Endothelial cell of umbilical vein (primary cell): ENCODE data around the gene SV2A. TPM values are rescaled to one million over a fixed set of nuclear protein-coding genes. Genes with fewer than 3 reads are reported as not detected.

Experiments
- BruUV-seq: library from RNA; stranded (reverse); fragments of 400-500 nt; replicated peaks from 2 replicates; lab custom pipeline; 2021; lab: Mats Ljungman, UMichigan
- CTCF ChIA-PET: fragments of 300-600, 350-600 bp; sonication (Branson Sonifier 250); formaldehyde crosslinking; loops from one replicate; lab custom pipeline; 2021; ENCODE audit warnings: antibody characterized with exemption, inconsistent platforms; lab: Charles Lee
- POLR2A ChIA-PET: fragments of 300-600, 350-600 bp; sonication (Branson Sonifier 250); formaldehyde crosslinking; loops from one replicate; lab custom pipeline; 2021; ENCODE audit warnings: antibody characterized with exemption, inconsistent platforms; lab: Charles Lee
- DNase-seq: peaks from one replicate; pipeline ENCODE4 v3.0.0-alpha.2; 2011; ENCODE audit warnings: low read depth, low spot score
- FAIRE-seq: peaks from 2 replicates; lab custom pipeline; 2011; peaks lifted over from hg19 to GRCh38; lab: Jason Lieb, UNC
- H2AFZ ChIP-seq: 2 replicates; pipeline ENCODE4 v1.6.0; 2012; ENCODE audit warnings: low read depth, low read length, control low read depth, inconsistent platforms
- H3K27ac ChIP-seq: 2 replicates; pipeline ENCODE4 v1.5.1; 2011; ENCODE audit warnings: low read depth, mild to moderate bottlenecking, control low read depth, low read length, moderate library complexity; ENCODE audit not compliant: insufficient read depth
- H3K27me3 ChIP-seq, 2 experiments: 2 replicates each; pipeline versions ENCODE4 v1.6.0 to v1.6.1; 2011; ENCODE audit warnings: low read length in 2 of 2, mixed read lengths in 1 of 2; ENCODE audit not compliant: control insufficient read depth in 2 of 2, insufficient read depth in 2 of 2
- H3K36me3 ChIP-seq, 2 experiments: 2 replicates in 1 of 2; 3 replicates in 1 of 2; pipeline ENCODE4 v1.5.1; 2011; ENCODE audit warnings: low read length in 2 of 2, mild to moderate bottlenecking in 1 of 2, moderate library complexity in 1 of 2; ENCODE audit not compliant: control insufficient read depth in 2 of 2, insufficient read depth in 2 of 2; ENCODE audit errors: extremely low read depth in 1 of 2
- H3K4me1 ChIP-seq: 3 replicates; pipeline ENCODE4 v1.5.1; 2011; ENCODE audit warnings: mild to moderate bottlenecking, low read length; ENCODE audit not compliant: control insufficient read depth, insufficient read depth; ENCODE audit errors: extremely low read depth
- H3K4me2 ChIP-seq: 2 replicates; pipeline ENCODE4 v1.6.1; 2011; ENCODE audit warnings: low read length, control low read depth, mixed read lengths; ENCODE audit not compliant: insufficient read depth
- H3K4me3 ChIP-seq, 3 experiments: fragments of 200-600 bp in 1 of 3; sonication (generic), shearing (Covaris generic) in 1 of 3; replicated peaks in 1 of 3; 2 replicates each; pipeline ENCODE4 v1.5.1; 2011 to 2016; ENCODE audit warnings: control low read depth in 3 of 3, low read length in 3 of 3, mild to moderate bottlenecking in 2 of 3, inconsistent platforms in 1 of 3, low read depth in 1 of 3, moderate library complexity in 1 of 3; ENCODE audit not compliant: insufficient read depth in 1 of 3
- H3K79me2 ChIP-seq: 2 replicates; pipeline ENCODE4 v1.6.0; 2012; ENCODE audit warnings: low read length, inconsistent platforms; ENCODE audit not compliant: control insufficient read depth, insufficient read depth
- H3K9ac ChIP-seq: replicated peaks from 2 replicates; pipeline ENCODE3; 2011; ENCODE audit warnings: low read length, control low read depth; ENCODE audit not compliant: insufficient read depth; ENCODE audit errors: extremely low read depth
- H3K9me1 ChIP-seq: replicated peaks from 3 replicates; pipeline ENCODE4 v1.6.0; 2011; ENCODE audit warnings: mild to moderate bottlenecking, low read length; ENCODE audit not compliant: control insufficient read depth, insufficient read depth; ENCODE audit errors: extremely low read depth
- H3K9me3 ChIP-seq: replicated peaks from 2 replicates; pipeline ENCODE4 v1.5.1; 2012; ENCODE audit warnings: low read length, inconsistent platforms; ENCODE audit not compliant: control insufficient read depth, insufficient read depth
- H4K20me1 ChIP-seq: replicated peaks from 2 replicates; pipeline ENCODE3; 2011; ENCODE audit warnings: mild to moderate bottlenecking, low read length; ENCODE audit not compliant: control insufficient read depth, insufficient read depth; ENCODE audit errors: extremely low read depth
- EZH2 ChIP-seq: IDR thresholded peaks from 2 replicates; pipeline ENCODE4 v1.6.1; 2012; ENCODE audit warnings: borderline replicate concordance, low read depth, mild to moderate bottlenecking, moderate library complexity, low read length, inconsistent platforms; ENCODE audit not compliant: severe bottlenecking
- FOS ChIP-seq: IDR thresholded peaks from 2 replicates; pipeline ENCODE4 v1.6.1; 2011; ENCODE audit warnings: mild to moderate bottlenecking, low read length, moderate library complexity, borderline replicate concordance; ENCODE audit not compliant: insufficient read depth
- GATA2 ChIP-seq: IDR thresholded peaks from 2 replicates; pipeline ENCODE4 v1.7.0; 2011; ENCODE audit warnings: low read depth, mild to moderate bottlenecking, moderate library complexity, mixed read lengths, low read length; ENCODE audit not compliant: insufficient read length, insufficient read depth
- JUN ChIP-seq: IDR thresholded peaks from 2 replicates; pipeline ENCODE4 v1.6.1; 2011; ENCODE audit warnings: borderline replicate concordance, low read depth; ENCODE audit not compliant: insufficient read length, insufficient read depth
- MYC ChIP-seq: IDR thresholded peaks from one replicate; pipeline ENCODE4 v1.6.1; 2011; ENCODE audit warnings: mild to moderate bottlenecking, low read depth, low read length
- POLR2A ChIP-seq: IDR thresholded peaks from 2 replicates; pipeline ENCODE4 v1.6.1; 2012; ENCODE audit warnings: low read depth, mild to moderate bottlenecking, control low read depth, low read length
- POLR2AphosphoS5 ChIP-seq: IDR thresholded peaks from 2 replicates; pipeline ENCODE4 v1.6.1; 2012; ENCODE audit warnings: low read depth, mild to moderate bottlenecking, control low read depth, low read length, moderate library complexity; ENCODE audit not compliant: insufficient read depth
- dilution Hi-C: fragments of 300-500 bp; cut with MboI; formaldehyde crosslinking; loops from one replicate; pipeline ENCODE4 v1.15.0; 2019; ENCODE audit warnings: low sequenced_read_pairs; ENCODE audit not compliant: extremely low pct_ligation_motif_present
- intact Hi-C: fragments of 100-400 bp; cut with micrococcal nuclease; formaldehyde crosslinking; loops from one replicate; pipeline ENCODE4 v1.10.0; 2022
- polyA plus RNA-seq, 4 experiments: library from polyadenylated mRNA; depleted of rRNA in 3 of 4; stranded (reverse) in 3 of 4; unstranded in 1 of 4; fragments of >200 nt; gene quantifications; 2 replicates each; pipeline versions ENCODE4 v1.2.1 to v1.2.3, GENCODE V29; 2011 to 2012; ENCODE audit warnings: missing spikeins in 1 of 4
- total RNA-seq: library from RNA; stranded (reverse); gene quantifications from 2 replicates; pipeline ENCODE4 v1.2.3, GENCODE V29; 2021
- TF ChIP-seq, protein P1 (sequence below): IDR thresholded peaks from 2 replicates; pipeline ENCODE4 v1.6.1; 2011; ENCODE audit not compliant: insufficient read depth, insufficient read length
- TF ChIP-seq, protein P2 (sequence below), 2 donors: IDR thresholded peaks; 1 replicate in 1 of 2; 2 replicates in 1 of 2; pipeline ENCODE4 v1.5.1; 2011; ENCODE audit warnings: low read length in 2 of 2, mild to moderate bottlenecking in 2 of 2, moderate library complexity in 2 of 2, control low read depth in 1 of 2, inconsistent platforms in 1 of 2, low read depth in 1 of 2; ENCODE audit not compliant: insufficient read depth in 1 of 2; ENCODE audit errors: extremely low read depth in 1 of 2

SV2A gene
- total and polyA plus RNA-seq, 2 donors (not counting 3 experiments of a cell fraction or from before 2014, with no cell fraction given): 2.9 to 5.4 TPM

DNA sequence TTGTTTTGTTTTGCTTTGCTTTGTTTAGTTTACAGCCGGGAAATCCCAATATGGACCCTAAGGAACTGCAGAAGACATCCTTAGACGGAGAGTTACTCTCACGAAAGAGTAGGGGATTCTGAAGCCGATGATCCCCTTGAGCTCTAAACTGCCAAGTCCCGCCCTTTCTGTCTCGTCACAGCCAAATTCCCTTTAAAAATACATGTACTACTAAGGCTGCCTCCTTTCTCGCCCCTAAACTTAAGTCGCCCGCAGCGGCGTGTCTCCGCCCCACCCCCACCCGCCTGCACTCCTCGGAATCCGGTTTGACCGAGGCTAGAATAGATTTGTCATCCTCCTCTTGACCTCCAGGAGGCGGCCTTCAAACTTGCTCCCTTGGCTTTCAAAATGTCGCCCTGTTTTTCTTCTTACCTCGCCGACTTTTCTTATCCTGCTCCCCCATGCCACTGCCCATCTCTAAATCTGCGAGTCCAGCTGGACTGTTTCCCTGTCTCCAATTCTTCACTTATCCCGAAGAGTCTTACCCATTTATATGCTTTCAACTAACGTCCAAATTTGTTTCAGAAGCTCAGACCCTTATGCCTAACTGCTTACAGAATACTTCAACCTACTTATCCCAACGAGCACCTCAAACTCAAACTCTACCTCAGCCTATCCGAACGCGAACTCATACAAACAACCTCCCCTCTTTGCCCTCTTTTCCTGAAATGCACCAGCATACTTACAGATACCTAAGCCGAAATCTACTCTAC is 29.2 kb downstream of the SV2A start:
- ChIA-PET POLR2A (interaction anchor here (1.4 to 3.6 kb wide), 9 partner anchors 11 to 299 kb away, joined by 4 to 20 read pairs (median 7); partner anchors contain the start of genes BOLA1 and MTMR11), CTCF (interaction anchor here (0.6 to 4.1 kb wide), 16 partner anchors 8 to 299 kb away, joined by 3 to 38 read pairs (median 4); partner anchors contain the start of gene BOLA1)
- Histone ChIP-seq H3K36me3 (no peaks in the 10 kb centered on the region), H3K9me3 (no peaks in the 10 kb centered on the region), H3K27ac (peak overlapping the region; percentile 97), H3K27me3 (no peaks in the 10 kb centered on the region), H3K79me2 (no peaks in the 10 kb centered on the region), H2AFZ (peak overlapping the region; percentile 60), H3K9ac (peak overlapping the region; percentile 99), H3K4me1 (peaks cover 16% of the 10 kb centered on the region), H3K4me2 (peak overlapping the region; percentile 85), H3K9me1 (no peaks in the 10 kb centered on the region), H4K20me1 (no peaks in the 10 kb centered on the region), H3K4me3 (peak overlapping the region; percentile 22 to 91 (median 55))
- FAIRE-seq: no peak
- DNase-seq: peak; percentile 86
- TSS peak; percentile 4 for BruUV-seq
- dilution Hi-C loops: loop anchor here (25.0 kb wide), 1 partner anchor 149 kb away; no protein-coding TSS in a partner anchor
- intact Hi-C loops: loop anchor here (1.0 to 2.0 kb wide), 8 partner anchors 11 to 299 kb away; partner anchors contain the start of genes BOLA1, SF3B4 and VPS45
- TF ChIP-seq POLR2AphosphoS5 (peak; percentile 66), JUN (no peak), POLR2A (peak; percentile 89), GATA2 (no peak), MYC (no peak), EZH2 (no peak), FOS (no peak)
- TF ChIP-seq, protein P1, sequence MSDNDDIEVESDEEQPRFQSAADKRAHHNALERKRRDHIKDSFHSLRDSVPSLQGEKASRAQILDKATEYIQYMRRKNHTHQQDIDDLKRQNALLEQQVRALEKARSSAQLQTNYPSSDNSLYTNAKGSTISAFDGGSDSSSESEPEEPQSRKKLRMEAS: no peak
- TF ChIP-seq, protein P2, sequence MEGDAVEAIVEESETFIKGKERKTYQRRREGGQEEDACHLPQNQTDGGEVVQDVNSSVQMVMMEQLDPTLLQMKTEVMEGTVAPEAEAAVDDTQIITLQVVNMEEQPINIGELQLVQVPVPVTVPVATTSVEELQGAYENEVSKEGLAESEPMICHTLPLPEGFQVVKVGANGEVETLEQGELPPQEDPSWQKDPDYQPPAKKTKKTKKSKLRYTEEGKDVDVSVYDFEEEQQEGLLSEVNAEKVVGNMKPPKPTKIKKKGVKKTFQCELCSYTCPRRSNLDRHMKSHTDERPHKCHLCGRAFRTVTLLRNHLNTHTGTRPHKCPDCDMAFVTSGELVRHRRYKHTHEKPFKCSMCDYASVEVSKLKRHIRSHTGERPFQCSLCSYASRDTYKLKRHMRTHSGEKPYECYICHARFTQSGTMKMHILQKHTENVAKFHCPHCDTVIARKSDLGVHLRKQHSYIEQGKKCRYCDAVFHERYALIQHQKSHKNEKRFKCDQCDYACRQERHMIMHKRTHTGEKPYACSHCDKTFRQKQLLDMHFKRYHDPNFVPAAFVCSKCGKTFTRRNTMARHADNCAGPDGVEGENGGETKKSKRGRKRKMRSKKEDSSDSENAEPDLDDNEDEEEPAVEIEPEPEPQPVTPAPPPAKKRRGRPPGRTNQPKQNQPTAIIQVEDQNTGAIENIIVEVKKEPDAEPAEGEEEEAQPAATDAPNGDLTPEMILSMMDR (IDR thresholded peaks at IDR 0.05; ENCODE audit: extremely low read depth in 1 of 2, insufficient read depth in 1 of 2, low read depth in 1 of 2, low read length in 2 of 2): peak; percentile 64 to 65
